ENCODE data around the gene AHCY. TPM values are rescaled to one million over a fixed set of nuclear protein-coding genes. Genes with fewer than 3 reads are reported as not detected.

The AHCY gene
- total RNA-seq, 1 experiment from 2014 or later, result 273 TPM

DNA sequence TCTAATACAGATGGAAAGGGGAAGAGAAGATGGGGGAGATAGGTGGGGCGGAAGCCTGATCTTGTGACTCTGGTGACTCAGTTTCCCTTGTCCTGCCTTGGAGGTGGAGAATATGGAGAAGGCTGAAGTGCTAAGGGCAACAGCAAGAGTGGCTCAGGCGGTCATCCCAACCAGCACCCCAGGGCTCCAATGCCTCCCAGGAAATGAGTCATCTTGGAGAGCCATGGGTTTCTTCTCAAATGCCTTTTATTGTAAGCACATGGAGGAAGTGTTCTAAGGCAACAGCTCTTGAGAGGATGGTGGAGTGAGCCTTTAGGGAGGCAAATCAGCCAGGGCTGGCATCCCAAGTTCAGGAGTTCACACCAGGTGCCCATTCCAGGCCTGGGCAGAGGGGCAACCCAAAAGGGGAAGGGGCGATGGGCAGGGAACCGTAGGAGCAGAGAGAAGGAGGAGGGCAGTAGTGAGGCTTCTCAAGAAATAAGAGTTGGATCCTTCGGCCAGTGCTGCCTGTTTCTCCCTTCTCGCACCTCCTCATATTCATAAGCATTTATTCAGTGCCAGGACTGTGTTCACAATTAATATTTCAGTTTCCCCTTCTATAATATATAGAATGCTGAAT, 13.2 kb upstream of the AHCY start:
- ChIA-PET CTCF (no interaction called here), POLR2A (ENCODE audit: unreplicated experiment) (interaction anchor here (0.7 kb wide), 1 partner anchor 75 kb away, joined by 3 read pairs; no protein-coding TSS in a partner anchor)
- Histone ChIP-seq H2AFZ (no peak overlapping the region; the same call in 1 of the 2 replicates), H3K4me2 (peak overlapping the region; percentile 35), H3K79me2 (ENCODE audit: low read depth) (0 out of 2 replicates have a peak, but pooled peaks cover 5% of the 10 kb centered on the region), H3F3A (ENCODE audit: insufficient read depth, low read depth) (peaks cover 37% of the 10 kb centered on the region), H3K9me2 (ENCODE audit: insufficient read depth) (no peaks in the 10 kb centered on the region), H3K36me3 (ENCODE audit: low read depth) (no peaks in the 10 kb centered on the region), H3K4me1 (replicated peaks; ENCODE audit: insufficient read depth) (peaks cover 52% of the 10 kb centered on the region), H4K20me1 (ENCODE audit: insufficient read depth) (no peaks in the 10 kb centered on the region), H3K27me3 (ENCODE audit: insufficient read depth, low read depth) (no peaks in the 10 kb centered on the region), H3K9me3 (ENCODE audit: insufficient read depth, low read depth) (no peaks in the 10 kb centered on the region), H3K27ac (peak overlapping the region; percentile 98), H3K4me3 (no peak overlapping the region)
- intact Hi-C loops (cut with micrococcal nuclease; ENCODE audit: unreplicated experiment), result no loop called here
- TF ChIP-seq, protein P1, sequence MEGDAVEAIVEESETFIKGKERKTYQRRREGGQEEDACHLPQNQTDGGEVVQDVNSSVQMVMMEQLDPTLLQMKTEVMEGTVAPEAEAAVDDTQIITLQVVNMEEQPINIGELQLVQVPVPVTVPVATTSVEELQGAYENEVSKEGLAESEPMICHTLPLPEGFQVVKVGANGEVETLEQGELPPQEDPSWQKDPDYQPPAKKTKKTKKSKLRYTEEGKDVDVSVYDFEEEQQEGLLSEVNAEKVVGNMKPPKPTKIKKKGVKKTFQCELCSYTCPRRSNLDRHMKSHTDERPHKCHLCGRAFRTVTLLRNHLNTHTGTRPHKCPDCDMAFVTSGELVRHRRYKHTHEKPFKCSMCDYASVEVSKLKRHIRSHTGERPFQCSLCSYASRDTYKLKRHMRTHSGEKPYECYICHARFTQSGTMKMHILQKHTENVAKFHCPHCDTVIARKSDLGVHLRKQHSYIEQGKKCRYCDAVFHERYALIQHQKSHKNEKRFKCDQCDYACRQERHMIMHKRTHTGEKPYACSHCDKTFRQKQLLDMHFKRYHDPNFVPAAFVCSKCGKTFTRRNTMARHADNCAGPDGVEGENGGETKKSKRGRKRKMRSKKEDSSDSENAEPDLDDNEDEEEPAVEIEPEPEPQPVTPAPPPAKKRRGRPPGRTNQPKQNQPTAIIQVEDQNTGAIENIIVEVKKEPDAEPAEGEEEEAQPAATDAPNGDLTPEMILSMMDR (conservative IDR thresholded peaks at IDR 0.05), result no peak
- TF ChIP-seq EZH2 (IDR thresholded peaks at IDR 0.05; ENCODE audit: low read depth), result no peak
- no TSS peak for BruUV-seq (replicated peaks)
- peak; percentile 57 to 89 for DNase-seq

- Histone ChIP-seq H4K20me1 (ENCODE audit: insufficient read depth) (no peaks in the 10 kb centered on the region), H3K4me2 (peak overlapping the region; percentile 16; the same call in 1 of the 2 replicates), H3K36me3 (ENCODE audit: low read depth) (no peaks in the 10 kb centered on the region), H3K79me2 (ENCODE audit: low read depth) (0 out of 2 replicates have a peak, but pooled peaks cover 5% of the 10 kb centered on the region), H3K9me2 (ENCODE audit: insufficient read depth) (no peaks in the 10 kb centered on the region), H3F3A (ENCODE audit: insufficient read depth, low read depth) (peaks cover 37% of the 10 kb centered on the region), H3K4me3 (no peak overlapping the region), H3K27ac (peak overlapping the region; percentile 98), H2AFZ (no peak overlapping the region), H3K4me1 (replicated peaks; ENCODE audit: insufficient read depth) (peaks cover 58% of the 10 kb centered on the region), H3K27me3 (ENCODE audit: insufficient read depth, low read depth) (no peaks in the 10 kb centered on the region), H3K9me3 (ENCODE audit: insufficient read depth, low read depth) (no peaks in the 10 kb centered on the region)
- intact Hi-C loops (cut with micrococcal nuclease; ENCODE audit: unreplicated experiment), result no loop called here
- CTCF ChIA-PET, result interaction anchor here (1.7 kb wide), 1 partner anchor 55 kb away, joined by 4 read pairs; no protein-coding TSS in a partner anchor
- POLR2A ChIA-PET (ENCODE audit: unreplicated experiment), result interaction anchor here (0.6 to 1.4 kb wide), 3 partner anchors 20 to 48 kb away, joined by 4 to 11 read pairs (median 8); partner anchors contain the start of gene ITCH
- TF ChIP-seq, protein P1 (conservative IDR thresholded peaks at IDR 0.05), result no peak
- TF ChIP-seq EZH2 (IDR thresholded peaks at IDR 0.05; ENCODE audit: low read depth), result no peak
- DNase-seq, result peak in 1 of 2 experiments; percentile 43
- BruUV-seq (replicated peaks), result no TSS peak
These were observed 12.1 kb upstream of the AHCY start for GRCh38 chr20:34315236-34315635.

GRCh38 chr20:34312544-34313217, 9.5 kb upstream of the AHCY start:
- Histone ChIP-seq H3K4me3 (no peak overlapping the region), H3K9me3 (ENCODE audit: insufficient read depth, low read depth) (no peaks in the 10 kb centered on the region), H3K4me1 (replicated peaks; ENCODE audit: insufficient read depth) (peaks cover 50% of the 10 kb centered on the region), H3K36me3 (ENCODE audit: low read depth) (no peaks in the 10 kb centered on the region), H3K27ac (peak overlapping the region; percentile 98; the same call in 1 of the 2 replicates), H3K79me2 (ENCODE audit: low read depth) (0 out of 2 replicates have a peak, but pooled peaks cover 5% of the 10 kb centered on the region), H3K9me2 (ENCODE audit: insufficient read depth) (no peaks in the 10 kb centered on the region), H3K4me2 (peak overlapping the region; percentile 60), H4K20me1 (ENCODE audit: insufficient read depth) (no peaks in the 10 kb centered on the region), H2AFZ (no peak overlapping the region), H3K27me3 (ENCODE audit: insufficient read depth, low read depth) (no peaks in the 10 kb centered on the region), H3F3A (ENCODE audit: insufficient read depth, low read depth) (peaks cover 37% of the 10 kb centered on the region)
- TF ChIP-seq, protein P1 (conservative IDR thresholded peaks at IDR 0.05), result peak; percentile 98
- no peak for TF ChIP-seq EZH2 (IDR thresholded peaks at IDR 0.05; ENCODE audit: low read depth)
- CTCF ChIA-PET, result interaction anchor here (0.6 to 2.7 kb wide), 25 partner anchors 23 to 457 kb away, joined by 3 to 24 read pairs (median 4); partner anchors contain the start of gene ITCH
- DNase-seq, result peak; percentile 75 to 92
- intact Hi-C loops (cut with micrococcal nuclease; ENCODE audit: unreplicated experiment), result loop anchor here (1.0 to 5.0 kb wide), 4 partner anchors 110 to 392 kb away; partner anchors contain the start of gene TP53INP2
- POLR2A ChIA-PET (ENCODE audit: unreplicated experiment), result interaction anchor here (0.6 to 0.7 kb wide), 4 partner anchors 49 to 404 kb away, joined by 4 to 7 read pairs (median 4); no protein-coding TSS in a partner anchor
- no TSS peak for BruUV-seq (replicated peaks)
